A549 (cell line): ENCODE results near the gene MEDAG. TPM values are rescaled to one million over a fixed set of nuclear protein-coding genes. Genes with fewer than 3 reads are reported as not detected.

Experiments used
- ATAC-seq, 2 experiments: fragments of 200-7000 bp in 1 of 2; fragments of >200 bp in 1 of 2; cut with Nextera tagmentation in 1 of 2; cut with Tn5 transposase in 1 of 2; 3 replicates each; pipeline versions ENCODE4 v1.8.0 to v1.9.1; 2018 to 2020; ENCODE audit warnings: mild to moderate bottlenecking in 1 of 2, moderate library complexity in 1 of 2
- CTCF ChIA-PET: fragments of 300-600 bp; sonication (Branson Sonifier 250); formaldehyde crosslinking; extraction: SDS; loops from one replicate; lab custom pipeline; 2021; ENCODE audit warnings: antibody characterized with exemption, inconsistent platforms; lab: Yijun Ruan, JAX
- POLR2A ChIA-PET: fragments of 350-600 bp; formaldehyde crosslinking; extraction: SDS; loops from one replicate; lab custom pipeline; 2021; ENCODE audit warnings: antibody characterized with exemption, inconsistent platforms; lab: Yijun Ruan, JAX
- DNase-seq, 2 experiments: peaks; one replicate each; pipeline versions ENCODE4 v3.0.0 to v3.0.0-alpha.2; 2011 to 2016; ENCODE audit warnings: low read depth in 1 of 2, low spot score in 1 of 2
- FAIRE-seq: peaks from 2 replicates; lab custom pipeline; 2011; peaks lifted over from hg19 to GRCh38; lab: Jason Lieb, UNC
- H3K27ac ChIP-seq, 2 experiments: fragments of >200 bp; sonication (Bioruptor Twin); formaldehyde crosslinking; 3 replicates each; pipeline ENCODE4 v1.5.1; 2016 to 2017
- H3K4me1 ChIP-seq: fragments of >200 bp; sonication (Bioruptor Twin); formaldehyde crosslinking; 3 replicates; pipeline ENCODE4 v1.6.1; 2016
- H3K4me2 ChIP-seq: fragments of >200 bp; sonication (Bioruptor Twin); formaldehyde crosslinking; 3 replicates; pipeline ENCODE4 v1.6.1; 2016
- H3K4me3 ChIP-seq: fragments of >200 bp; sonication (Bioruptor Twin); formaldehyde crosslinking; 3 replicates; pipeline ENCODE4 v1.5.1; 2016
- H3K9me3 ChIP-seq: fragments of >200 bp; sonication (Bioruptor Twin); formaldehyde crosslinking; 3 replicates; pipeline ENCODE4 v1.6.1; 2016
- BHLHE40 ChIP-seq: IDR thresholded peaks from 2 replicates; pipeline ENCODE4 v1.6.1; 2012; ENCODE audit warnings: low read depth, low read length, inconsistent platforms
- CBX2 ChIP-seq: fragments of 200-600 bp; sonication (generic); IDR thresholded peaks from 2 replicates; pipeline ENCODE4 v1.6.1; 2016; ENCODE audit warnings: low read depth, mild to moderate bottlenecking, borderline replicate concordance
- EHF ChIP-seq: fragments of 250-450 bp; sonication (Bioruptor Pico); IDR thresholded peaks from 2 replicates; pipeline ENCODE4 v1.5.0; 2020; ENCODE audit warnings: mild to moderate bottlenecking
- FOSB ChIP-seq: fragments of 250-450 bp; sonication (Bioruptor Pico); IDR thresholded peaks from 2 replicates; pipeline ENCODE4 v1.5.0; 2020; ENCODE audit warnings: mild to moderate bottlenecking, moderate library complexity
- KDM1A ChIP-seq: fragments of 200-600 bp; sonication (generic); IDR thresholded peaks from 2 replicates; pipeline ENCODE4 v1.6.1; 2016; ENCODE audit warnings: low read depth, mild to moderate bottlenecking
- KDM5A ChIP-seq: fragments of 200-600 bp; sonication (generic); IDR thresholded peaks from 2 replicates; pipeline ENCODE4 v1.6.1; 2016; ENCODE audit warnings: antibody characterized with exemption, mild to moderate bottlenecking
- MAFK ChIP-seq: fragments of 450-650 bp; IDR thresholded peaks from 2 replicates; pipeline ENCODE4 v1.6.1; 2014; ENCODE audit not compliant: partially characterized antibody
- RAD21 ChIP-seq, 2 experiments: fragments of >200 bp in 1 of 2; sonication (Bioruptor Twin) in 1 of 2; formaldehyde crosslinking in 1 of 2; IDR thresholded peaks in 1 of 2; conservative IDR thresholded peaks in 1 of 2; 2 replicates in 1 of 2; 3 replicates in 1 of 2; pipeline ENCODE4 v1.6.1; 2012 to 2018; ENCODE audit warnings: inconsistent platforms in 1 of 2
- ZC3H11A ChIP-seq: fragments of 450-650 bp; IDR thresholded peaks from 2 replicates; pipeline ENCODE4 v1.6.1; 2014; ENCODE audit warnings: antibody characterized with exemption, mild to moderate bottlenecking
- ZSCAN20 ChIP-seq: fragments of 250-450 bp; sonication (Bioruptor Pico); IDR thresholded peaks from 2 replicates; pipeline ENCODE4 v1.8.0; 2022; ENCODE audit warnings: mild to moderate bottlenecking, moderate library complexity
- WGBS: methylation state at CpG from one replicate; pipeline ENCODE4 v1.1.6; 2017; ENCODE audit errors: missing lambda C conversion rate; 5-methylcytosine and 5-hydroxymethylcytosine counted together
- polyA plus RNA-seq, 4 experiments: library from polyadenylated mRNA; depleted of rRNA in 3 of 4; stranded (reverse); fragments of >200 nt; fragmentation: RNase III in 1 of 4; extraction: RNeasy Plus Mini Kit Qiagen cat#74134 plus additional on column Dnase treatment in 1 of 4; gene quantifications; 2 replicates in 3 of 4; 3 replicates in 1 of 4; pipeline ENCODE4 v1.2.3, GENCODE V29; 2011 to 2017
- TF ChIP-seq, protein P1 (sequence below): fragments of 250-450 bp; sonication (Bioruptor Pico); IDR thresholded peaks from 2 replicates; pipeline ENCODE4 v1.5.0; 2021; ENCODE audit warnings: mild to moderate bottlenecking, moderate library complexity, borderline replicate concordance
- TF ChIP-seq, protein P2 (sequence below): fragments of 200-600 bp; sonication (generic); IDR thresholded peaks from 2 replicates; pipeline ENCODE4 v1.6.1; 2016; ENCODE audit warnings: antibody characterized with exemption, mild to moderate bottlenecking, moderate library complexity
- TF ChIP-seq, protein P3 (sequence below): fragments of >200 bp; sonication (Bioruptor Twin); formaldehyde crosslinking; IDR thresholded peaks from 3 replicates; pipeline ENCODE4 v1.6.1; 2016

Gene MEDAG
- polyA plus RNA-seq, 2 of the 4 experiments (the other 2 are of a cell fraction) = 0.21 TPM; not detected in 1

DNA sequence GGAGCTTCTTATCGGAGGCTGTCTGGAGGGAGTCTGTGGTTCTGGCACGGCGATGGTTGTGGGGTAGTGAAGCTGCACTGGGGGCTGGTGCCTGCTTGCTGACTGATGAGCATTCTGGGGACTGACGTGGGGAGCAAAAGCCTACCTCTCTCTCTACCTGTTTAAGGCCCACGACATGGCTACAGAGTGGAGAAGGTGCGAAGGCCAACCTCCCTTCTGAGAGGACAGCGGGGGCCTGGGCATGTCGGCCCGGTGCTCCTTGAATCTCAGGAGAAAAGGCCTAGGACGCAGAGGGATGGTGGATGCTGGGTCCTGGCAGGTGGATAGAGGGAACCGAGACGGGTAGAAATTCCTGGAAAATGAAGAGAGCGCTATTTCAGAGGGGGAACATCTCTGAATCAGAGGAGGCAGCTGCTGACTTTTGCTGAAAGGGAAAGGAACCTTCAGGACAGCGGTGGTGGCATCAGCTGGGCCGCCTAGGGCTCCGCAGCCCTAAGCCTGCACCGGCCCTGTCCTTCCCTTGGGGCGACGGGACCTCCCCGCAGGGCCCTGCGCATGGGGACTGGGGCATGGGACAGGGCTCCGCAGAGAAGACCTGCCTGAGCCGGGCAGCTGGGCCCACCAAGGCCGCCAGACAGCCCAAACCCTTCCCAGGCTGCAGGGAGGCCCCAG lies 35.0 kb upstream of the MEDAG start (continued):
- TF ChIP-seq KDM5A (no peak), CBX2 (no peak), ZSCAN20 (CRISPR knock-in tag) (no peak), RAD21 (conservative IDR thresholded peaks at IDR 0.05 in 1 of 2, IDR thresholded peaks at IDR 0.05 in 1 of 2) (no peak), ZC3H11A (no peak)
- TF ChIP-seq, protein P1, sequence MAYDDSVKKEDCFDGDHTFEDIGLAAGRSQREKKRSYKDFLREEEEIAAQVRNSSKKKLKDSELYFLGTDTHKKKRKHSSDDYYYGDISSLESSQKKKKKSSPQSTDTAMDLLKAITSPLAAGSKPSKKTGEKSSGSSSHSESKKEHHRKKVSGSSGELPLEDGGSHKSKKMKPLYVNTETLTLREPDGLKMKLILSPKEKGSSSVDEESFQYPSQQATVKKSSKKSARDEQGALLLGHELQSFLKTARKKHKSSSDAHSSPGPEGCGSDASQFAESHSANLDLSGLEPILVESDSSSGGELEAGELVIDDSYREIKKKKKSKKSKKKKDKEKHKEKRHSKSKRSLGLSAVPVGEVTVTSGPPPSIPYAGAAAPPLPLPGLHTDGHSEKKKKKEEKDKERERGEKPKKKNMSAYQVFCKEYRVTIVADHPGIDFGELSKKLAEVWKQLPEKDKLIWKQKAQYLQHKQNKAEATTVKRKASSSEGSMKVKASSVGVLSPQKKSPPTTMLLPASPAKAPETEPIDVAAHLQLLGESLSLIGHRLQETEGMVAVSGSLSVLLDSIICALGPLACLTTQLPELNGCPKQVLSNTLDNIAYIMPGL (CRISPR knock-in tag) = no peak

DNA sequence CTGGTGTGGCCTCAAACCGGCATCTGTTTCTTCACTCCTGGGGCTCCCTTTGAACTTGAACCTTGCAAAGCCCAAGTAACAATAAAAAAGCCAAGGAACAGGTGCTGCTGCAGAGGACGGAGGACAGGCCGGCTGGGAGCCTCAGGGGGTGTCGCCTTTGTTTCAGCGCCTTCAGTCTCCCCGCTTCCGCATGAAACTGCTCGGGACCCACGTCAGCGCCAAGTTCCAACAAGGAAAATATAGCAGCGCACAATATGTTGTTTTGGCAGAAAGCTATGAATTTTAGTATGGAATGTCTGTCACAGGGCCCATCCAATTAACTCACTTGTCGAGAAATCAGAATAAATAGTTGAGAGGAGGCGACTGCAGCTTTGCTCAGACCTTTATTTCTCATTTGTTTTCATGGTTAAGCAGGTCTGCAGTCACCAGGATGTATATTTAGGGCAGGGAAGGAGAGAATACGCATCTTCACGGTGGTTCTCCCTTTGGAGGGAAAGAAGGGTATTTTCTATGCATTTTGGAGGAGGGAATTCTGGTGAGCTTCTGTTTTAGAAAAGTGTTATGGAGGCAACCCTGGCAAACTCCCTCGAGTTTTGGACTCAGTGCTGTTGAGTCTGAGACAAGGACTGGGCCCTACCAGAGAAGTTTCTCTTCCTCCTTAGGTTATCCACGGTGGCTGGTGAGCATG lies 34.3 kb upstream of the MEDAG start:
- no peak for FAIRE-seq
- Histone ChIP-seq H3K4me1 (no peaks in the 10 kb centered on the region), H3K4me2 (no peak overlapping the region), H3K9me3 (no peaks in the 10 kb centered on the region), H3K4me3 (no peak overlapping the region), H3K27ac (no peak overlapping the region; a peak in 1 of 6 replicates)
- CTCF ChIA-PET = interaction anchor here (0.8 kb wide), 1 partner anchor 108 kb away, joined by 3 read pairs; no protein-coding TSS in a partner anchor
- POLR2A ChIA-PET = no interaction called here
- DNase-seq = no peak
- TF ChIP-seq, protein P2, sequence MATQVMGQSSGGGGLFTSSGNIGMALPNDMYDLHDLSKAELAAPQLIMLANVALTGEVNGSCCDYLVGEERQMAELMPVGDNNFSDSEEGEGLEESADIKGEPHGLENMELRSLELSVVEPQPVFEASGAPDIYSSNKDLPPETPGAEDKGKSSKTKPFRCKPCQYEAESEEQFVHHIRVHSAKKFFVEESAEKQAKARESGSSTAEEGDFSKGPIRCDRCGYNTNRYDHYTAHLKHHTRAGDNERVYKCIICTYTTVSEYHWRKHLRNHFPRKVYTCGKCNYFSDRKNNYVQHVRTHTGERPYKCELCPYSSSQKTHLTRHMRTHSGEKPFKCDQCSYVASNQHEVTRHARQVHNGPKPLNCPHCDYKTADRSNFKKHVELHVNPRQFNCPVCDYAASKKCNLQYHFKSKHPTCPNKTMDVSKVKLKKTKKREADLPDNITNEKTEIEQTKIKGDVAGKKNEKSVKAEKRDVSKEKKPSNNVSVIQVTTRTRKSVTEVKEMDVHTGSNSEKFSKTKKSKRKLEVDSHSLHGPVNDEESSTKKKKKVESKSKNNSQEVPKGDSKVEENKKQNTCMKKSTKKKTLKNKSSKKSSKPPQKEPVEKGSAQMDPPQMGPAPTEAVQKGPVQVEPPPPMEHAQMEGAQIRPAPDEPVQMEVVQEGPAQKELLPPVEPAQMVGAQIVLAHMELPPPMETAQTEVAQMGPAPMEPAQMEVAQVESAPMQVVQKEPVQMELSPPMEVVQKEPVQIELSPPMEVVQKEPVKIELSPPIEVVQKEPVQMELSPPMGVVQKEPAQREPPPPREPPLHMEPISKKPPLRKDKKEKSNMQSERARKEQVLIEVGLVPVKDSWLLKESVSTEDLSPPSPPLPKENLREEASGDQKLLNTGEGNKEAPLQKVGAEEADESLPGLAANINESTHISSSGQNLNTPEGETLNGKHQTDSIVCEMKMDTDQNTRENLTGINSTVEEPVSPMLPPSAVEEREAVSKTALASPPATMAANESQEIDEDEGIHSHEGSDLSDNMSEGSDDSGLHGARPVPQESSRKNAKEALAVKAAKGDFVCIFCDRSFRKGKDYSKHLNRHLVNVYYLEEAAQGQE = no peak
- no peak for TF ChIP-seq KDM5A
- no peak for TF ChIP-seq FOSB (CRISPR knock-in tag)
- no peak for TF ChIP-seq BHLHE40
- no peak for TF ChIP-seq EHF (CRISPR knock-in tag)
- no peak for TF ChIP-seq MAFK
- TF ChIP-seq, protein P3, sequence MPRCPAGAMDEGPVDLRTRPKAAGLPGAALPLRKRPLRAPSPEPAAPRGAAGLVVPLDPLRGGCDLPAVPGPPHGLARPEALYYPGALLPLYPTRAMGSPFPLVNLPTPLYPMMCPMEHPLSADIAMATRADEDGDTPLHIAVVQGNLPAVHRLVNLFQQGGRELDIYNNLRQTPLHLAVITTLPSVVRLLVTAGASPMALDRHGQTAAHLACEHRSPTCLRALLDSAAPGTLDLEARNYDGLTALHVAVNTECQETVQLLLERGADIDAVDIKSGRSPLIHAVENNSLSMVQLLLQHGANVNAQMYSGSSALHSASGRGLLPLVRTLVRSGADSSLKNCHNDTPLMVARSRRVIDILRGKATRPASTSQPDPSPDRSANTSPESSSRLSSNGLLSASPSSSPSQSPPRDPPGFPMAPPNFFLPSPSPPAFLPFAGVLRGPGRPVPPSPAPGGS = no peak
- no peak for ATAC-seq
- 87% methylated on average over 14 of the region's 17 CpGs for WGBS

DNA sequence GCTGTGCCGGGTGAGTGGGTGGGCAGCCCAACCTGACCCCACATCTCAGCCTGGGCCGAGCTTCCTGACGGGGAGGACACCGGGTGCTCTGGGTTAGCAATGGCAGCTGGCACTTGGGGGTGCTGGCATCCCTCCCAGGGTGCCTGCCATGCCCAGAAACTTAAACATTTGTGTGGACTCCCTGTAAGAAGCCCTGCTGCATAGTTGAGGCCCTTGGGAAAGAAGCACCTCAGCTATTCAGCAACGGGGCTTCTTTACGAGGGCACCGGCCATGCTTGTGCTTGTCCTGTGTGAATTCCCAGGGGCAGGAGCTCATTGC lies 33.8 kb upstream of the MEDAG start:
- no peak overlapping the region for H3K4me2 ChIP-seq
- no peaks in the 10 kb centered on the region for H3K4me1 ChIP-seq
- 83% methylated on average over 4 of the region's 7 CpGs for WGBS
- ChIA-PET POLR2A (no interaction called here), CTCF (no interaction called here)
- no peak for DNase-seq
- no peak overlapping the region; a peak in 1 of 6 replicates for H3K27ac ChIP-seq
- no peaks in the 10 kb centered on the region for H3K9me3 ChIP-seq
- no peak for TF ChIP-seq KDM1A
- no peak for FAIRE-seq
- H3K4me3 ChIP-seq = no peak overlapping the region
- no peak for ATAC-seq
